Esophagus muscularis mucosa (tissue), 4 donors: ENCODE measurements around the gene ANKRD22.

Source experiments
- CTCF ChIP-seq, 3 experiments: fragments of 200-600 bp in 2 of 3; fragments of 450-650 bp in 1 of 3; sonication (generic) in 2 of 3; IDR thresholded peaks; one replicate each; pipeline ENCODE4 v1.5.1; 2017 to 2019; ENCODE audit warnings: antibody characterized with exemption in 3 of 3, mild to moderate bottlenecking in 2 of 3, moderate library complexity in 1 of 3
- EP300 ChIP-seq: sonication (generic); formaldehyde crosslinking; IDR thresholded peaks from one replicate; pipeline ENCODE4 v1.6.1; 2017; ENCODE audit warnings: antibody characterized with exemption
- POLR2A ChIP-seq: fragments of 450-650 bp; IDR thresholded peaks from one replicate; pipeline ENCODE4 v1.6.1; 2017; ENCODE audit warnings: antibody characterized with exemption, moderate library complexity, mild to moderate bottlenecking, low read depth
- POLR2AphosphoS5 ChIP-seq, 2 donors: sonication (generic); formaldehyde crosslinking; IDR thresholded peaks; one replicate each; pipeline ENCODE4 v1.6.1; 2017; ENCODE audit warnings: antibody characterized with exemption in 2 of 2

GRCh38 chr10:88840104-88840503 is 11.5 kb downstream of the ANKRD22 start:
- no peak for TF ChIP-seq POLR2AphosphoS5 (IDR thresholded peaks at IDR 0.05)
- no peak for TF ChIP-seq CTCF (IDR thresholded peaks at IDR 0.05)
- TF ChIP-seq EP300, result no peak
- TF ChIP-seq POLR2A, result no peak
